ENCODE results near the gene DEPDC4. TPM values are rescaled to one million over a fixed set of nuclear protein-coding genes. Genes with fewer than 3 reads are reported as not detected.
"Not testable (repeated sequence)": the region's sequence is repeated elsewhere in the genome, so short reads cannot be mapped to it uniquely, and the experiment has no call there.

The DEPDC4 gene
- total RNA-seq, 6 donors from 2014 or later, result 0.30 to 1.6 (median 1.3) TPM; not detected in 2

GRCh38 chr12:100302081-100302480, 35.2 kb upstream of the DEPDC4 start:
- Histone ChIP-seq H3K27ac (no peak overlapping the region), H3K36me3 (peaks cover 12 to 75% (median 24%) of the 10 kb centered on the region in 4 donors), H3K9me3 (no peaks in the 10 kb centered on the region), H3K4me3 (no peak overlapping the region), H3K27me3 (no peaks in the 10 kb centered on the region), H3K4me1 (no peaks in the 10 kb centered on the region)
- no peak for DNase-seq
- WGBS, 2 donors, result 96 to 100% methylated on average over 1 of the region's 1 CpG
- ATAC-seq (ENCODE audit: low FRiP score in 2 of 2), result no peak
- TF ChIP-seq POLR2AphosphoS5 (IDR thresholded peaks at IDR 0.05), result no peak
- no peak for TF ChIP-seq POLR2A (IDR thresholded peaks at IDR 0.05)

DNA sequence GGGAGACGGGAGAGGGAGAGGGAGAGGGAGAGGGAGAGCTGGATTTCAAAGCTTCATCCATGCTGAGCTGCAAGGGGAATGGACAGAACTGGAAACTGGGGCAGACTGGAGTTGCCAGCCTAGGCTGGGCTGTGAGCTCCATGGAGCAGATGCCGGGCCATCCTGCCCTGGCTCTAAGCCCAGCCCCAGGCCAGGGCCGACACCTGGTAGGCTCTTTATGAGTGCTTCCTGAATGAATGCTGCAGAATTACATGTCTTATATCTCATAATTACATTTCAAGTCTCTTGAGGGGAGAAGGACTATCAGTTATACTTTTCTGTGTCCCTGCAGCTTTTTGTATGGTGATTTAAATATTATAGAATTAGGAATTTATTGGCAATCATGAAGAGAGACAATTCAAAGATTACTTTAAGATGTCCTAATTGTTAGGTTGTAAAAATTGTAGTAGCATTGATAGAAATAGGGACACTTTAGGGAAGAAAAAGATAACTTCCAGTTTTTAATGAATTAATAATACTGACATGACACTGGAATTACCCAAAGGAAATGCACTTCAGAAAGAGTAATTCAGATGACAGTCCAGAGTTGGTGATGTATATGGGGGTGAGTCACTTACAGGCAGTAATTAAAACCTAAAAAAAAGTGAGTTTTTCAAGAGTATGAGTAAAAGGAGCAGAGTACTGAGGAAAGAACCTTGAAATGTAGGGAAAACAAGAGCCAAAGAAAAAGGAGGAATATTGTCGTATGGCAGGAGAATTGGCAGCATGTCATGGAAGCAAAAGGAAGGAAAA, 29.1 kb upstream of the DEPDC4 start:
- no peak overlapping the region for H3K4me3 ChIP-seq
- no peaks in the 10 kb centered on the region for H3K27me3 ChIP-seq
- ATAC-seq (ENCODE audit: low FRiP score in 2 of 2) (no peak), DNase-seq (peak in 1 of 2 donors; percentile 22)
- TF ChIP-seq POLR2AphosphoS5 (IDR thresholded peaks at IDR 0.05), result no peak
- TF ChIP-seq, protein P1, sequence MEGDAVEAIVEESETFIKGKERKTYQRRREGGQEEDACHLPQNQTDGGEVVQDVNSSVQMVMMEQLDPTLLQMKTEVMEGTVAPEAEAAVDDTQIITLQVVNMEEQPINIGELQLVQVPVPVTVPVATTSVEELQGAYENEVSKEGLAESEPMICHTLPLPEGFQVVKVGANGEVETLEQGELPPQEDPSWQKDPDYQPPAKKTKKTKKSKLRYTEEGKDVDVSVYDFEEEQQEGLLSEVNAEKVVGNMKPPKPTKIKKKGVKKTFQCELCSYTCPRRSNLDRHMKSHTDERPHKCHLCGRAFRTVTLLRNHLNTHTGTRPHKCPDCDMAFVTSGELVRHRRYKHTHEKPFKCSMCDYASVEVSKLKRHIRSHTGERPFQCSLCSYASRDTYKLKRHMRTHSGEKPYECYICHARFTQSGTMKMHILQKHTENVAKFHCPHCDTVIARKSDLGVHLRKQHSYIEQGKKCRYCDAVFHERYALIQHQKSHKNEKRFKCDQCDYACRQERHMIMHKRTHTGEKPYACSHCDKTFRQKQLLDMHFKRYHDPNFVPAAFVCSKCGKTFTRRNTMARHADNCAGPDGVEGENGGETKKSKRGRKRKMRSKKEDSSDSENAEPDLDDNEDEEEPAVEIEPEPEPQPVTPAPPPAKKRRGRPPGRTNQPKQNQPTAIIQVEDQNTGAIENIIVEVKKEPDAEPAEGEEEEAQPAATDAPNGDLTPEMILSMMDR (IDR thresholded peaks at IDR 0.05), result no peak
- TF ChIP-seq EP300 (IDR thresholded peaks at IDR 0.05), result no peak
- no peak for TF ChIP-seq POLR2A (IDR thresholded peaks at IDR 0.05)
- H3K4me1 ChIP-seq, result no peaks in the 10 kb centered on the region
- H3K9me3 ChIP-seq, result no peaks in the 10 kb centered on the region
- H3K27ac ChIP-seq, result no peak overlapping the region
- H3K36me3 ChIP-seq, result peaks cover 4 to 50% (median 15%) of the 10 kb centered on the region in 4 donors
- WGBS, 2 donors, result 88 to 89% methylated on average over 4 of the region's 4 CpGs

DNA sequence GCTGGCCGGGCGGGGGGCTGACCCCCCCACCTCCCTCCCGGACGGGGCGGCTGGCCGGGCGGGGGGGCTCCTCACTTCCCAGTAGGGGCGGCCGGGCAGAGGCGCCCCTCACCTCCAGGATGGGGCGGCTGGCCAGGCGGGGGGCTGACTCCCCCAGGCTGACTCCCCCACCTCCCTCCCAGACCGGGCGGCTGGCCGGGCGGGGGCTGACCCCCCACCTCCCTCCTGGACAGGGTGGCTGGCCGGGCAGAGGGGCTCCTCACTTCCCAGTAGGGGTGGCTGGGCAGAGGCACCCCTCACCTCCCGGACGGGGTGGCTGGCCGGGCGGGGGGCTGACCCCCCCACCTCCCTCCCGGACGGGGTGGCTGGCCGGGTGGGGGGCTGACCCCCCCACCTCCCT, 27.5 kb upstream of the DEPDC4 start:
- H3K27me3 ChIP-seq; ATAC-seq (ENCODE audit: low FRiP score in 2 of 2); H3K9me3 ChIP-seq; H3K27ac ChIP-seq; H3K4me1 ChIP-seq; H3K4me3 ChIP-seq: not testable (repeated sequence)
- DNase-seq, result peak in 1 of 2 donors; percentile 52
- WGBS, 2 donors, result no CpG with 5 or more reads among the region's 24 CpGs
- H3K36me3 ChIP-seq, result peaks cover under 1 to 35% (median 15%) of the 10 kb centered on the region in 4 donors

DNA sequence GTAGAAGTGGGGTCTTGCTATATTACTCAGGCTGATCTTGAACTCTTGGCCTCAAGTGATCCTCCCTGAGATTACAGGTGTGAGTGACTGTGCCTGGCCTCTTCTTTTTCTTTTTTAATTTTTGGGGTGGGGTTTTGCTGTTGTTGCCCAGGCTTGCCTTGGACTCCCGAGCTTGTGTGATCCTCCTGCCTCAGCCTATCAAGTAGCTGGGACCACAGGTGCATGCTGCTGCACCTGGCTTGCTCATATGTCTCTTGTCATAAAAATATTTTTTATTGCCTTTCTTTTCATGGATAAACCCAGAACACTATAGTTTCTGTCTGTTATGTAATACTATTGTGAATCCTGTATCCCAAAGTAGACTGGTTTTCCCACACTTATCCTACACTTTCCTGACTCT, 26.1 kb upstream of the DEPDC4 start:
- ATAC-seq (ENCODE audit: low FRiP score in 2 of 2) (no peak), DNase-seq (no peak)
- TF ChIP-seq, protein P1 (IDR thresholded peaks at IDR 0.05), result no peak
- no peak for TF ChIP-seq POLR2A (IDR thresholded peaks at IDR 0.05)
- no peak for TF ChIP-seq POLR2AphosphoS5 (IDR thresholded peaks at IDR 0.05)
- no peak for TF ChIP-seq EP300 (IDR thresholded peaks at IDR 0.05)
- Histone ChIP-seq H3K4me1 (no peaks in the 10 kb centered on the region), H3K27ac (no peak overlapping the region), H3K36me3 (peaks cover 0 to 22% (median 6%) of the 10 kb centered on the region in 4 donors), H3K4me3 (no peak overlapping the region), H3K9me3 (no peaks in the 10 kb centered on the region), H3K27me3 (no peaks in the 10 kb centered on the region)
- 83 to 91% methylated on average over 1 of the region's 1 CpG for WGBS, 2 donors

DNA sequence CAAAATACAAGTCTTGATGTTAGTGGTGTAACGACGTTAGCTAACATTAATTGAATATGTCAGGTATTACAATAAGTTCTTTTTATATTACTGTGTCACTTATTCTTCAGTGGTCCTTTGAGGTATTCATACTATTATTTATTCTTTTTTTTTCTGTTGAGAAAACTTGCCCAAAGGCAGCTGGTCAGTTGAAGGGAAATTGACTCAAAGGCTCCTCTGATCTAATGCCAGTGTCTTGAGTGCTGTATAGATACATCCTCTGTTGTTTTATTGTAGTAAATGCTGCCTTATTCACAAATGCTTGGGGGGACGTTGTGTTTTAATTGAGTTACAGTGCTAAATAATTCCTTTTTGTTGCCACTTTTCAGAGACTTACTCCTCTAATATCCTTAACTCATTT, 23.1 kb upstream of the DEPDC4 start:
- H3K36me3 ChIP-seq, result peaks cover 0 to 23% (median 8%) of the 10 kb centered on the region in 4 donors
- no peak overlapping the region for H3K4me3 ChIP-seq
- WGBS, 2 donors, result 93 to 94% methylated on average over 3 of the region's 3 CpGs
- ATAC-seq (ENCODE audit: low FRiP score in 2 of 2), result no peak
- TF ChIP-seq EP300 (IDR thresholded peaks at IDR 0.05) (no peak), POLR2AphosphoS5 (IDR thresholded peaks at IDR 0.05) (no peak), POLR2A (IDR thresholded peaks at IDR 0.05) (no peak)
- TF ChIP-seq, protein P1 (IDR thresholded peaks at IDR 0.05), result no peak
- H3K4me1 ChIP-seq, result no peaks in the 10 kb centered on the region
- no peak for DNase-seq
- no peaks in the 10 kb centered on the region for H3K27me3 ChIP-seq
- no peaks in the 10 kb centered on the region for H3K9me3 ChIP-seq
- H3K27ac ChIP-seq, result no peak overlapping the region

DNA sequence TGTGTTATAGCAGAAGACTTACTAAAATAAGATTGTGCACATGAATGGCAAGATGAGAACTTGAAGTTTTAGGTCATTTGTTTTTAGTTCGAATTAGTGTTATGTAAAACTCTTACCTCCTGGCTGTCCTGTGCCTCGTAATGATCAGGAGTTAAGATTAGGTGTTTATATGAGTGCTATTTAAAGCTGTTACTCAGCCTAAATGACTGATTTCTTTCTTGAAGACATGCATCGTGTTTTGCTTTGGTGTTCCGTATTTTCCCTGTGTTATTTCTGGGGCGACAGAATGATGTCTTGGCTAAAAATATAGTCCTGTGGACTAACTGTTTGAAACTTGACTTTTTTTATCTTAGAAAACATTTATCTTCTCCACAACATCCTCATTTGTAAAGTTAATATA, 22.2 kb upstream of the DEPDC4 start:
- no peak overlapping the region for H3K27ac ChIP-seq
- DNase-seq (no peak), ATAC-seq (ENCODE audit: low FRiP score in 2 of 2) (no peak)
- no peaks in the 10 kb centered on the region for H3K4me1 ChIP-seq
- no peaks in the 10 kb centered on the region for H3K27me3 ChIP-seq
- TF ChIP-seq, protein P1 (IDR thresholded peaks at IDR 0.05), result no peak
- no peak for TF ChIP-seq POLR2A (IDR thresholded peaks at IDR 0.05)
- no peak for TF ChIP-seq EP300 (IDR thresholded peaks at IDR 0.05)
- TF ChIP-seq POLR2AphosphoS5 (IDR thresholded peaks at IDR 0.05), result no peak
- no peak overlapping the region for H3K4me3 ChIP-seq
- H3K36me3 ChIP-seq, result peaks cover 0 to 30% (median 8%) of the 10 kb centered on the region in 4 donors
- H3K9me3 ChIP-seq, result no peaks in the 10 kb centered on the region
- 82% methylated on average over 5 of the region's 5 CpGs for WGBS, 2 donors

- not testable (repeated sequence) for DNase-seq; H3K9me3 ChIP-seq; H3K27me3 ChIP-seq; H3K4me1 ChIP-seq; H3K4me3 ChIP-seq; ATAC-seq (ENCODE audit: low FRiP score in 2 of 2); H3K27ac ChIP-seq
- 96 to 99% methylated on average over 12 of the region's 12 CpGs for WGBS, 2 donors
- H3K36me3 ChIP-seq, result peaks cover 0 to 21% (median 3%) of the 10 kb centered on the region in 4 donors
These were observed 17.7 kb upstream of the DEPDC4 start for GRCh38 chr12:100284556-100284955.
